Retina (tissue), 1 donor: Measurements from ENCODE around the gene MYZAP.

Source experiments
- DNase-seq: peaks from one replicate; pipeline ENCODE4 v3.0.0-alpha.2; 2016

MYZAP gene

DNA sequence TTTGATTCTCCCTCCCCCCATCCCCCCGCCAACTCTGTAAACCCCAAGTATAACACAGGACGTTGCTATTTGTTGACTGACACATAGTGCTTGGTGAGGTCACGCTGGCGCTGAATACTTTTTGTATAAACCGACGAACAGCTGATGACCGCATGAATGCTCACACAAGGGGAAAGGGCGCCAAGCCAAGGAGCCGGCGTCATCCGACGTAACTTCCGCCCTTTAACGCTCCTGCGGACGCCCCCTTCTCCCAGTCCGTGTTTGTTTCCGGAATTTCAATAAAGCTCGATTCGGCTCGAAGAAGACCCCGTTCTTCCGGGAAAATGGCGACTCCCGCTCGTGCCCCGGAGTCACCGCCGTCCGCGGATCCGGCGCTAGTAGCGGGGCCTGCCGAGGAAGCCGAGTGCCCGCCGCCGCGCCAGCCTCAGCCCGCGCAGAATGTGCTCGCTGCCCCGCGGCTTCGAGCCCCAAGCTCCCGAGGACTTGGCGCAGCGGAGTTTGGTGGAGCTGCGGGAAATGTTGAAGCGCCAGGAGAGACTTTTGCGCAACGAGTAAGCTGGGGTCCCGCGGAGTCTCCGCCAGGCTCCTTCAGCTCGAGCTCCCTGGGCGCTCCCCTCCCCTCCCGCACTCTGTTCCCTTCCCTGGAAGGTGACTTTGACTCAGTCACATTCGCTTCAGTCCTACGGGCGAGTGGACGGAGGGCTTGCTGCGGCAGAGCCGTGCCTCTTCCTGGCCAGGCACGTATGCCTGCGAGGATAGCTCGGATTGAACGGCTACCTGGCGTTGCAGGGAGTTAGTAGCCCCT lies 114.9 kb downstream of the MYZAP start, which contains the start of gene POLR2M:
POLR2M (plus strand) TSS at position 310 of the 805 bp plus-strand sequence; CDS start at position 439, 129 bp downstream.
- peak; percentile 96 for DNase-seq

DNA sequence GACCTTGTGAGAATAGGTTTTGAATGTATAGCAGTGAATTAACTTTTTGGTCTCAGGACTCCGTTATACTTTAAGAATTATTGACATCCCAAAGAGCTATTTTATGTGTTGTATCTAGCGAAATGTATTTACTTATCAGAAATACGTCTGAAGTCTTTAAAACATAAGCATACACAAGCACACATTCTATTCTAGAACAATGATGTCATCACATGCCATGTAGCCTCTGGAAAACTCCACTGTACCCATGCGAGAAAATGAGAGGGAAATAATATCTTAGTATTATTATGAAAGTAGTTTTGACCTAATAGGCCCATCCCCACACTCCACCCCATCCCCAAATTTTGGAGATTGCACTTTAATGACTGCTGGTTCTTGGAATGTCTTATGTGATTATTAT lies 116.3 kb downstream of the MYZAP start:
- DNase-seq: no peak

DNA sequence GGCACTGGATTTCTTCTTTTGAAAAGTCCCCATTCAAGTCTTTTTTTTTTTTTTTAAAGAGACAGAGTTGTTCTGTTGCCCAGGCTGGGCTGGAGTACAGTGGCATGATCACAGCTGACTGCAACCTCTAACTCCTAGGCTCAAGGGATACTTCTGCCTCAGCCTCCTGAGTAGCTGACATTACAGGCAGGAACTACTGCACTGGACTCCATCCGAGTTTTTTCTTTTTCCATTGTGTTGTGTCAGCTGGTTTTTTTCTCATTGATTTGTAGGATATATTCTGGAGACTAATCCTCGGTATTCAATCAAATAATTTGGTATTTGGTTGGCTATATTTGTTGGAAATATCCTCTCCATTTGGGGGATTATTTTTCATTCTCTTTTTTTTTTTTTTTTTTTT lies 126.6 kb downstream of the MYZAP start:
- DNase-seq: no peak

DNA sequence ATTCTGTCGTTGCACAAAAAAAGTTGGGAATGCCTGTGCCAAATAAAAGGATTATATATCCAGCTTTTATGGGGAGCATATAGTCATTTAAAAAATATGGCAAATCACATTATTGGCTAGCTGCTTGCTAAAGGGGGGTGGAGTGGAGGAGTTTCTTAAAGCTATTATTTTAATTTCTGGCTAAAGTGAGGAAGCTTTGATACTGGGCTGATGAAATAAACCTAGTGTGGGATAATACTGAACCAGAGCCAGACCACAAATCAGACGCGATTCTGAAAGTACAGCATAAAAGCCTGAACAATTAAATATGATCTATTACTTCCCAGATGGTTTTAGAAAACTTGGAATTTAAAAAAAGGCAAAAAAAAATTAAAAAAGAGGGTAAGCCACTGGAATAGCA lies 129.2 kb downstream of the MYZAP start:
- no peak for DNase-seq

DNA sequence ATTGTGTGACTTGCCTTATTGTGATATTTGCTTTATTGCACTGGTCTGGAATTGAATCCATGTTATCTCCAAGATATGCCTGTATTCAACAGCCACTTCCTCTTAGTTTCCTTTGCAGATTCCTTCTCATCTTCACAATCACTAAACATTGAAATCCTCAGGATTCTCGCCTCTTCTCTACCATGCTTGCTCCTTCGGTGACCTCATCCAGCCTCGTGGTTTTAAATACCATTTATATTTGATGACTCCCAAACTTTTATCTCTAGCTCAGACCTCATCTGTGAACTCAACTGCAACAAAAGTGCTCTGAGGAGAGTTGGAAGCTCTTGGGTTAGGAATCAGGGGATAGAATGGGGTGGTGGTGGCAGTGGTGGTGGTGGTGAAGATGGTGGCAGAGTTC lies 134.7 kb downstream of the MYZAP start:
- DNase-seq: no peak

DNA sequence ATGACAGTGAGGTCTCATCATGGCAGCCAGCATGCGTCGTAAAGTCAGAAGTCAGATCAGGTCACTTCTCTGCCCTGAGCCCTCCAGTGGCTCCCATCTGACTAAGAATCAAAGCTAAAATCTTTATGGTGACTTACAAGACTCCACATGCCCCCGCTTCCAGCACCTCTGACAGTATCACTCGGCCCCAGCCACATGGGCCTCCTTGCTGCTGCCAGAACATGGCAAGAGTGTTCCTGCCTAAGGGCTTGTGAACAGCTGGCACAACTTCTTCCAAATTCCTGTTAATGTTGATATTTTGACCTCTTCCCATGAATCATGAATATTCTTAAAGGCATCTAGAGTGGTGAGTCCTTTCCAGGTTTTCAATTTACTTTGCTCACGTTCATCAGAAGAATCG lies 135.3 kb downstream of the MYZAP start:
- no peak for DNase-seq

DNA sequence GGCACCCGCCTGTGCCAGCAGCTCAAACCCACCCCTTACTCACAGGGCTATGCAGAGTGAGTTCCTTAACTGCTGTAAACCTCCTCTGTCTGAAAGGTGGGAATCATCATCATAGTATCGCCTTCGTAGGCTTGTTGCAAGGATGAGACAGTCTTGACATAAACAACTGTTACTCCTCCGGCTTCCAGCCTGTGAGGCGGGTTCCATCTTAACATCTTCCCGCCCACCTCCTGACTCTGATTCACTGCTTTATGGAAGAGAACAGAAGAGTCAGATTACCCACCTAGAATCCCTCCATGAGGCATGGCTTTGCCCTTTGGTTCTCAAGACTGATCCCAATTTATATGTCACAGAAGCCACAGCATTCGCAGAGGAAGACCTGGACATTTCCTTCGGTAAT lies 136.7 kb downstream of the MYZAP start:
- DNase-seq: no peak

DNA sequence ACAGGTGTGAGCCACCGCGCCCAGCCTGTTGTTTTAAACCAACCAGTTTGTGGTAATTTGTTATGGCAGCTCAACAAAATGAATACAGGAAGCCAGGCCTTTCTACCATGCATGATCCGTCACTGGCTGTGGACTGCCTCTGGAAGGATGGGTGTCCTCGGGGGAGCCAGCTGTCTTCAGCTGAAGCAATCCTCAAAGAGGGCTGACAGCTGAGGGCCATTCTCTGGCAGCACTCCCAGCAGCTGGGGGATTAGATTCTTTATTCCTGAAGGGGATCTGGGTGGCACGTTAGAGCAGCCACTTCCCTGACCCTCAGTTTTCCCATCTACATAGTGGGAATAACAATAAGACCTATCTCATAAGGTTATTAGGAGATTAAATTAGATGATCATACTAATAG lies 139.2 kb downstream of the MYZAP start:
- no peak for DNase-seq

DNA sequence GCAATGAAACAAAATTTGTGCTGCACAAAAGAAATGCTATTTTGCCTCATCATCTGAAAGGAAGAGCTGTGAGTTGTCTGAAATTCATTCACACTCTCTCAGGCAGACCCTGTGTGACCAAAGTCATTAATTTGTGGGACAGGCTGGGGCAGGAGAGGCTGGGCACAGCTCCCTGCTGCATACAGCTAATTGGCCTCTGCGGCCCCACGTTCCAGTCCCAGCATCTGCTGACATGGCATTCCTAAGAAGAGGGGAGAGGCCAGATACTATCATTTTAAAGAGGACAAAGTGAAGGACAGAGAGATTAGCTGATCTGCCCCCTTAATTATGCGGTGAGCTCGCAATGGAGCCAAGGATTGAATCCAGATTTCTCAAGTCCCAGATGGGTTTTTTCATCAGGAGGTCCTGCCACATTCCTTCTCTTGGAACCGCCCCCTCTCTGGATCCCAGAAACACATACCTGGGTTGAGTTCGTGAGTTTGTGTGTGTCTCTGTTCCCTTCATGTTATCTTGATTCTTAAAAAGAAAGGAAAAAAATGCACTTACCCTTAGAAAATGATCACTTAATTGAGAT lies 139.9 kb downstream of the MYZAP start:
- DNase-seq: no peak

DNA sequence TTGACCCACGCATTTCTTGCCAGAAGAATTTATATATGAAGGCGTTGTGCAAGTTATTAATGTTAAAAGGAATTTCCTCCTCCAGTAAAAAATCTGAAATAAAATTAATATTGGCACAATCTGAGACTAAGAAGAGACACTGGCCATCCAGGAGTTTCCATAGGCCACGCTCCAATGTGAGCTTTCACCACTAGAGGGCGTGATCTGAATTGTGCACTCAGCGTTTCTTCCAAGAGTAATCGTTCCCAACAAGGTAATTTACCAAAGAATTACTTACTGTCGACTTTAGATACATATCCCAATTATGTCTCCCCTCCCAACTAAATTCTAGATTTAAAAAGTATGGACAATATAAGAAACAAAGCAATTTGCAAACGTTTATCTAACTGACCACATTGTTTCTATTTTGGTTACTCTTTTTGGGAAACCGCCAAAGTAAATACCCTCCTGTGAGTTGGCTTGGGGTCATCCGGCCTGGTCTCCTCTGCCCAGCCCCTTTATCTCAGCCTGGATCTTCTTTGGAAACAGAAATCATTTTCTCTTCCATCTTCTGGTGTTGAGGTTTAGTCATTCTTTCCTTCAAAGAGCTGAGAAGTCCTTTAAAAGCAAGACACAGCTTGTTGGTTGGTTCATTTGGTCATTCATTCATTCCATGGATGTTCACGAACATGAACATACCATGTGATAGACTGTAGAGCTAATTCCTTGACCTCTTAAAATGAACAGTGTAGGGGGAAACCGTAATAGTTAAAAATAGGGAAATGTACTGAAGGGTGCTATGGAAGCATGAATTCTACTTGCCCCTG lies 141.0 kb downstream of the MYZAP start:
- DNase-seq: peak; percentile 50

DNA sequence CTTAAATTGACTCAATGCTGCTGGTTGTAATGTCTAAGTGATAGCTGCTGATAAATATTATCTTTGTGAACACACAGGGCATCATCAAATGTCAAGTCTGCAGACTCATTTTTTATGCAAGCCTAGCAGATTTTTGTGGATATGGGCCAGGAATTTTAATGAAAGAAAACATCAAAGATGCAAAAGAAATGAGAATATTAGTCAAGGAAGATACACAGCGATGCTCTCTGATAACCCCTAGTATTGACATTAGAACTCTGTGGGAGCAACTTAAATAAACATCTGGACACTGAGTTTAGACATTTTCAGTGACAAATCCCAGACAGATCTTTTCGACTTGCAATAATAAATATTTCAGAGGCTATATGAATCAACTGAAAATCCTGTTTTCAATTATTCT lies 143.2 kb downstream of the MYZAP start:
- no peak for DNase-seq
